Stimulated activated CD4-positive, alpha-beta T cell treated with anti-CD3 and anti-CD28 coated beads, Interleukin-1b, Interleukin-23, amount 100 ng/mL, for 24 hours (primary cell): ENCODE measurements around the gene EPG5.

ENCODE experiments used
- DNase-seq, 4 experiments: peaks; one replicate each; pipeline ENCODE4 v3.0.0-alpha.2; 2020; ENCODE audit warnings: low read depth in 4 of 4, low spot score in 1 of 4

Gene EPG5

GRCh38 chr18:45916302-45916701 lies 50.8 kb downstream of the EPG5 start:
- DNase-seq: no peak

GRCh38 chr18:45913276-45913675 lies 53.9 kb downstream of the EPG5 start:
- DNase-seq: no peak

GRCh38 chr18:45910405-45911023 lies 56.6 kb downstream of the EPG5 start:
- peak; percentile 28 to 54 (median 40) for DNase-seq

- no peak for DNase-seq
Observed at GRCh38 chr18:45901654-45902210, 65.4 kb downstream of the EPG5 start.

- no peak for DNase-seq
Observed at GRCh38 chr18:45900623-45901022, 66.5 kb downstream of the EPG5 start.

- DNase-seq: no peak
Observed at GRCh38 chr18:45896991-45897390, 70.1 kb downstream of the EPG5 start.

- DNase-seq: no peak
Observed at GRCh38 chr18:45896452-45896851, 70.7 kb downstream of the EPG5 start.

GRCh38 chr18:45895339-45895738 lies 71.8 kb downstream of the EPG5 start:
- DNase-seq: no peak

- no peak for DNase-seq
Observed at GRCh38 chr18:45894818-45895217, 72.3 kb downstream of the EPG5 start.

- DNase-seq: no peak
Observed at GRCh38 chr18:45891806-45892205, 75.3 kb downstream of the EPG5 start.

GRCh38 chr18:45890606-45891005 lies 76.5 kb downstream of the EPG5 start:
- no peak for DNase-seq

GRCh38 chr18:45889419-45890064 lies 77.6 kb downstream of the EPG5 start:
- DNase-seq: no peak

- DNase-seq: no peak
Observed at GRCh38 chr18:45887585-45887984, 79.5 kb downstream of the EPG5 start.

GRCh38 chr18:45880876-45881558 lies 86.1 kb downstream of the EPG5 start:
- DNase-seq: no peak

- DNase-seq: peak; percentile 54 to 59 (median 57)
Observed at GRCh38 chr18:45879681-45880655, 87.2 kb downstream of the EPG5 start.

- DNase-seq: no peak
Observed at GRCh38 chr18:45877403-45877802, 89.7 kb downstream of the EPG5 start.

GRCh38 chr18:45876161-45876560 lies 91.0 kb downstream of the EPG5 start:
- no peak for DNase-seq

- DNase-seq: peak; percentile 10 to 42 (median 27)
Observed at GRCh38 chr18:45874491-45875184, 92.5 kb downstream of the EPG5 start.

GRCh38 chr18:45871431-45872084 lies 95.6 kb downstream of the EPG5 start:
- DNase-seq: no peak

- no peak for DNase-seq
Observed at GRCh38 chr18:45870419-45870818, 96.7 kb downstream of the EPG5 start.
